Fibroblast of lung (primary cell): Measurements from ENCODE around the gene CCDC158. TPM values are rescaled to one million over a fixed set of nuclear protein-coding genes. Genes with fewer than 3 reads are reported as not detected.

Experiments used
- DNase-seq, 2 donors: peaks; one replicate each; pipeline versions ENCODE4 v3.0.0 to v3.0.0-alpha.2; 2010; ENCODE audit warnings: low read depth in 2 of 2
- H2AFZ ChIP-seq: 2 replicates; pipeline ENCODE4 v1.5.1; 2012; ENCODE audit warnings: low read length, control low read depth, inconsistent platforms
- H3K27ac ChIP-seq: 2 replicates; pipeline ENCODE4 v1.5.1; 2011; ENCODE audit warnings: low read length, control low read depth; ENCODE audit not compliant: insufficient read depth
- H3K27me3 ChIP-seq: 2 replicates; pipeline ENCODE4 v1.5.1; 2011; ENCODE audit warnings: mild to moderate bottlenecking, low read length; ENCODE audit not compliant: control insufficient read depth, insufficient read depth
- H3K36me3 ChIP-seq: 2 replicates; pipeline ENCODE4 v1.5.1; 2011; ENCODE audit warnings: low read length; ENCODE audit not compliant: control insufficient read depth, insufficient read depth
- H3K4me1 ChIP-seq: 2 replicates; pipeline ENCODE4 v1.5.1; 2011; ENCODE audit warnings: low read length; ENCODE audit not compliant: control insufficient read depth, insufficient read depth; ENCODE audit errors: extremely low read depth
- H3K4me2 ChIP-seq: 2 replicates; pipeline ENCODE4 v1.5.1; 2011; ENCODE audit warnings: low read length, control low read depth; ENCODE audit not compliant: insufficient read depth; ENCODE audit errors: extremely low read depth
- H3K4me3 ChIP-seq, 4 experiments: fragments of 200-600 bp in 1 of 4; sonication (generic) in 1 of 4; replicated peaks in 1 of 4; 2 replicates each; pipeline ENCODE4 v1.5.1; 2011 to 2016; ENCODE audit warnings: low read length in 4 of 4, low read depth in 3 of 4, mild to moderate bottlenecking in 3 of 4, control low read depth in 2 of 4, inconsistent platforms in 1 of 4, mixed read lengths in 1 of 4; ENCODE audit not compliant: insufficient read depth in 1 of 4; ENCODE audit errors: control extremely low read depth in 1 of 4
- H3K79me2 ChIP-seq: 2 replicates; pipeline ENCODE4 v1.5.1; 2012; ENCODE audit warnings: mild to moderate bottlenecking, low read length, inconsistent platforms; ENCODE audit not compliant: control insufficient read depth, insufficient read depth
- H3K9ac ChIP-seq: 2 replicates; pipeline ENCODE4 v1.5.1; 2011; ENCODE audit warnings: mild to moderate bottlenecking, low read length, control low read depth; ENCODE audit not compliant: insufficient read depth
- H3K9me3 ChIP-seq: 2 replicates; pipeline ENCODE4 v1.5.1; 2012; ENCODE audit warnings: low read depth, low read length; ENCODE audit not compliant: control insufficient read depth, insufficient read depth
- H4K20me1 ChIP-seq: 2 replicates; pipeline ENCODE4 v1.5.1; 2011; ENCODE audit warnings: low read length; ENCODE audit not compliant: control insufficient read depth, insufficient read depth; ENCODE audit errors: extremely low read depth
- EZH2 ChIP-seq: IDR thresholded peaks from 2 replicates; pipeline ENCODE4 v1.5.1; 2012; ENCODE audit warnings: low read length, control low read depth, mild to moderate bottlenecking; ENCODE audit errors: missing control alignments
- polyA plus RNA-seq, 2 donors: library from polyadenylated mRNA; depleted of rRNA in 1 of 2; stranded (reverse) in 1 of 2; unstranded in 1 of 2; fragments of >200 nt; gene quantifications; 2 replicates each; pipeline ENCODE4 v1.2.1, GENCODE V29; 2011 to 2012; ENCODE audit warnings: missing spikeins in 1 of 2
- total RNA-seq: library from RNA; depleted of rRNA; stranded (reverse); fragments of >200 nt; gene quantifications from 2 replicates; pipeline ENCODE4 v1.2.1, GENCODE V29; 2014
- TF ChIP-seq, protein P1 (sequence below), 2 donors: IDR thresholded peaks in 1 of 2; conservative IDR thresholded peaks in 1 of 2; 1 replicate in 1 of 2; 2 replicates in 1 of 2; pipeline ENCODE4 v1.5.1; 2011 to 2012; ENCODE audit warnings: low read length in 2 of 2, control low read depth in 1 of 2, inconsistent platforms in 1 of 2, low read depth in 1 of 2, mild to moderate bottlenecking in 1 of 2

CCDC158 gene
- total and polyA plus RNA-seq, 2 donors (not counting 1 experiment from before 2014, with no cell fraction given), result 0.15 to 1.5 TPM

DNA sequence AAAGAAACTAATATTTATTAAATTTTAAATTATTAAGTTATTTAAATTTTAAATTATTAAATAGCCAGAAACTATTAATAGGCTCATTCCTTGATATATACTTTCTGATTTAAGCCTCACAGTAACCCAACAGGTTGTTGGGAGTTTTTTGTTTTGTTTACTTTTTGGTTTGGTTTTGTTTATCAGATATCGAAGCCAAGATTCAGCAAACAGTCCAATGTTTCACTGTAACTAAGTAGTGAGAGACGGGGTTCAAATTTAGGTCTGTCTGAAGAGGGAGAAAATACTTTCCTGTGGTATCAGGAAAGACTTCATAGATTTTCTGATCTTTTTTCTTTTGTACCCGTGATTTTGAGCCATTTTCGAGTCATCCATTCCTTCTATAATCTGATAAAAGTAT is 54.2 kb downstream of the CCDC158 start:
- H3K27ac ChIP-seq, result no peak overlapping the region
- H4K20me1 ChIP-seq, result no peaks in the 10 kb centered on the region
- no peak overlapping the region for H3K4me3 ChIP-seq
- no peak for DNase-seq
- H3K79me2 ChIP-seq, result no peaks in the 10 kb centered on the region
- H3K27me3 ChIP-seq, result no peaks in the 10 kb centered on the region
- no peaks in the 10 kb centered on the region for H3K9me3 ChIP-seq
- TF ChIP-seq, protein P1, sequence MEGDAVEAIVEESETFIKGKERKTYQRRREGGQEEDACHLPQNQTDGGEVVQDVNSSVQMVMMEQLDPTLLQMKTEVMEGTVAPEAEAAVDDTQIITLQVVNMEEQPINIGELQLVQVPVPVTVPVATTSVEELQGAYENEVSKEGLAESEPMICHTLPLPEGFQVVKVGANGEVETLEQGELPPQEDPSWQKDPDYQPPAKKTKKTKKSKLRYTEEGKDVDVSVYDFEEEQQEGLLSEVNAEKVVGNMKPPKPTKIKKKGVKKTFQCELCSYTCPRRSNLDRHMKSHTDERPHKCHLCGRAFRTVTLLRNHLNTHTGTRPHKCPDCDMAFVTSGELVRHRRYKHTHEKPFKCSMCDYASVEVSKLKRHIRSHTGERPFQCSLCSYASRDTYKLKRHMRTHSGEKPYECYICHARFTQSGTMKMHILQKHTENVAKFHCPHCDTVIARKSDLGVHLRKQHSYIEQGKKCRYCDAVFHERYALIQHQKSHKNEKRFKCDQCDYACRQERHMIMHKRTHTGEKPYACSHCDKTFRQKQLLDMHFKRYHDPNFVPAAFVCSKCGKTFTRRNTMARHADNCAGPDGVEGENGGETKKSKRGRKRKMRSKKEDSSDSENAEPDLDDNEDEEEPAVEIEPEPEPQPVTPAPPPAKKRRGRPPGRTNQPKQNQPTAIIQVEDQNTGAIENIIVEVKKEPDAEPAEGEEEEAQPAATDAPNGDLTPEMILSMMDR (conservative IDR thresholded peaks at IDR 0.05 in 1 of 2, IDR thresholded peaks at IDR 0.05 in 1 of 2; ENCODE audit: low read depth in 1 of 2, low read length in 2 of 2), result no peak
- no peak for TF ChIP-seq EZH2
- no peak overlapping the region for H2AFZ ChIP-seq
- H3K4me2 ChIP-seq, result no peak overlapping the region
- H3K9ac ChIP-seq, result no peak overlapping the region
- H3K36me3 ChIP-seq, result no peaks in the 10 kb centered on the region
- H3K4me1 ChIP-seq, result no peaks in the 10 kb centered on the region

DNA sequence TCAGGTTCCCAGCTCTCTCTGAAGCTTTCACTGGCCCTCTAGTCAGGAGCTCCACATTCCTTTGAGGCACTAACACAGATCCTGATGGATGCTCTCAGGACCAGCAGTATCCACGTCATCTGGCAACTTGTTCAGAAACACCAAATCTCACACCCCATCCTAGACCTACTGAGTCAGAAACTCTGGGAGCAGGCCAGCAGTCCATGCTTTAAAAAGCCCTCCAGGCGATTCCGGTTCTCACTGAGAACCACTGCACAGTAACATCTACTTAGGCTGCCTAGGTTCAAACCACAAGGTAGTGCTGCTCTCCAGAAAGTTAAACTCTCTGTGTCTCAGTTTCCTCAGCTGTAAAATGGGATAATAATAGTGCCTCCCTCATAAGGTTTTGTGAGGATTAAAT is 55.3 kb downstream of the CCDC158 start:
- no peak overlapping the region for H3K27ac ChIP-seq
- H3K4me2 ChIP-seq, result no peak overlapping the region
- H3K36me3 ChIP-seq, result no peaks in the 10 kb centered on the region
- no peaks in the 10 kb centered on the region for H3K27me3 ChIP-seq
- H3K4me3 ChIP-seq, result no peak overlapping the region
- DNase-seq, result peak; percentile 11 to 40
- no peaks in the 10 kb centered on the region for H4K20me1 ChIP-seq
- H2AFZ ChIP-seq, result no peak overlapping the region
- H3K4me1 ChIP-seq, result no peaks in the 10 kb centered on the region
- no peak overlapping the region for H3K9ac ChIP-seq
- no peaks in the 10 kb centered on the region for H3K79me2 ChIP-seq
- no peaks in the 10 kb centered on the region for H3K9me3 ChIP-seq
- TF ChIP-seq EZH2, result no peak

GRCh38 chr4:76364763-76365162 is 56.2 kb downstream of the CCDC158 start:
- Histone ChIP-seq H3K4me1 (no peaks in the 10 kb centered on the region), H3K27me3 (no peaks in the 10 kb centered on the region), H3K79me2 (no peaks in the 10 kb centered on the region), H4K20me1 (no peaks in the 10 kb centered on the region), H2AFZ (no peak overlapping the region), H3K4me3 (no peak overlapping the region), H3K9ac (no peak overlapping the region), H3K36me3 (no peaks in the 10 kb centered on the region), H3K9me3 (no peaks in the 10 kb centered on the region), H3K27ac (no peak overlapping the region), H3K4me2 (no peak overlapping the region)
- no peak for TF ChIP-seq EZH2
- TF ChIP-seq, protein P1 (conservative IDR thresholded peaks at IDR 0.05 in 1 of 2, IDR thresholded peaks at IDR 0.05 in 1 of 2; ENCODE audit: low read depth in 1 of 2, low read length in 2 of 2), result no peak
- DNase-seq, result no peak
